Peyer's patch (tissue), 4 donors: Measurements from ENCODE around the gene DTX4. TPM values are rescaled to one million over a fixed set of nuclear protein-coding genes. Genes with fewer than 3 reads are reported as not detected.

Experiments
- DNase-seq, 3 donors: peaks; one replicate each; pipeline ENCODE4 v3.0.0-alpha.2; 2017 to 2019
- H3K27ac ChIP-seq, 4 donors: fragments of 200-600 bp; sonication (generic); one replicate each; pipeline ENCODE4 v1.5.1; 2016 to 2019
- H3K27me3 ChIP-seq, 2 donors: fragments of 200-600 bp; sonication (generic); one replicate each; pipeline ENCODE4 v1.5.1; 2019
- H3K36me3 ChIP-seq, 3 donors: fragments of 200-600 bp; sonication (generic); one replicate each; pipeline ENCODE4 v1.5.1; 2016 to 2019
- H3K4me1 ChIP-seq, 4 donors: fragments of 200-600 bp; sonication (generic); one replicate each; pipeline ENCODE4 v1.5.1; 2016 to 2019
- H3K4me3 ChIP-seq, 4 donors: fragments of 200-600 bp; sonication (generic); 1 replicate in 3 of 4; 2 replicates in 1 of 4; pipeline ENCODE4 v1.5.1; 2016 to 2019; ENCODE audit warnings: mild to moderate bottlenecking in 1 of 4
- H3K9me3 ChIP-seq, 4 donors: fragments of 200-600 bp; sonication (generic); one replicate each; pipeline ENCODE4 v1.5.1; 2016 to 2019; ENCODE audit warnings: mild to moderate bottlenecking in 1 of 4
- CTCF ChIP-seq, 6 experiments: fragments of 450-650 bp in 4 of 6; fragments of 200-600 bp in 2 of 6; sonication (generic) in 1 of 6; IDR thresholded peaks; one replicate each; pipeline ENCODE4 v1.5.1; 2017 to 2019; ENCODE audit warnings: antibody characterized with exemption in 6 of 6, mild to moderate bottlenecking in 3 of 6, moderate library complexity in 1 of 6
- POLR2A ChIP-seq, 2 donors: fragments of 450-650 bp; IDR thresholded peaks; one replicate each; pipeline ENCODE4 v1.5.1; 2017; ENCODE audit warnings: antibody characterized with exemption in 2 of 2, mild to moderate bottlenecking in 2 of 2, moderate library complexity in 2 of 2
- total RNA-seq, 4 donors: library from RNA; depleted of rRNA; stranded (reverse); fragments of >200 nt; gene quantifications; one replicate each; pipeline ENCODE4 v1.1.0, GENCODE V29; 2016

The DTX4 gene
- total RNA-seq, 4 donors from 2014 or later: 41.3 to 93.8 (median 60.9) TPM

DNA sequence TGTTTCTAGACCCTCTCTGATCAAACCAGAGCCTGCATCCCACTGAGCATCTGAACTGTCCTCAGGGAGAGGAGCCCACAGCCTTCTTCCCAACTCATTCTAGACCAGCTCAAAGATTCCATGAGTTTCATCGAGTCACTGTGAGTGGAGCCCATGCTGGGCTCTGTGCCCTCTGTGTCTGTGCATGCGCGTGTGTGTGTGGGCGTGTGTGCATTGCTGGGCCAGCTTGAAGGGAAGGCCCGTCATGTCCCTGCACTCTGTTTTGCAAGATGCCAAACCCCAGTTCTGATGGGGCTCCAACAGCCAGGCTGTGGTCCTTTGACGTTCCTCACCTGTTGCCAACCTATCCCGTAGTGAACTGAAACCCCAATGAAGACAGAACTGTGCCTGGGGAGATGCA, 33.7 kb downstream of the DTX4 start:
- no peaks in the 10 kb centered on the region for H3K27me3 ChIP-seq
- H3K27ac ChIP-seq: no peak overlapping the region
- H3K36me3 ChIP-seq: peaks cover 0 to 19% (median 2%) of the 10 kb centered on the region in 3 donors
- no peak overlapping the region for H3K4me3 ChIP-seq
- H3K4me1 ChIP-seq: peaks cover 0 to 12% (median 3%) of the 10 kb centered on the region in 4 donors
- TF ChIP-seq POLR2A (IDR thresholded peaks at IDR 0.05): no peak
- TF ChIP-seq CTCF (IDR thresholded peaks at IDR 0.05): no peak
- DNase-seq: no peak
- H3K9me3 ChIP-seq: no peaks in the 10 kb centered on the region

DNA sequence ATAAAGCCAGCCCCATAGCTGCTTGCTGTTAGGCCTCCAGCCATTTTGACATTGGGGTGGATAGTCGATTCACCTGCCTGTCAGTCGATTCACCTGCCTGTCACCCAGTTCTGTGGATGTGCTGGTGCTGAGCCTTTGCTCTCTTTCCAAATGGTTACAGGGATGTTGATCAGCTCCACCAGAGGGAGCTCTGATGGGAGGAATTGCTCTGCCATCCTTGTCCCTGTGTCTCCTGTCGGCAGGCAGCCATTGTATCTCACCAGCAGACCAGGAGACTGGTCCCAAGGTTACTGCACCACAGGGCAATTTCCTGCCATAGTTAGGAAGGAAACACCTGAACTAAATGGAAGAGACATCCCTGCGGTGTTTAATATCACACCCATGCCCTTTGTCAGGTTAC, 34.7 kb downstream of the DTX4 start:
- Histone ChIP-seq H3K27ac (peak overlapping the region in 1 of 4 donors; percentile 83), H3K36me3 (peaks cover 0 to 19% (median 2%) of the 10 kb centered on the region in 3 donors), H3K9me3 (no peaks in the 10 kb centered on the region), H3K27me3 (no peaks in the 10 kb centered on the region), H3K4me3 (no peak overlapping the region), H3K4me1 (peaks cover 0 to 12% (median 3%) of the 10 kb centered on the region in 4 donors)
- peak in 1 of 3 donors; percentile 71 for DNase-seq
- TF ChIP-seq POLR2A (IDR thresholded peaks at IDR 0.05): no peak
- TF ChIP-seq CTCF (IDR thresholded peaks at IDR 0.05): peak; percentile 18 to 61 (median 56)

DNA sequence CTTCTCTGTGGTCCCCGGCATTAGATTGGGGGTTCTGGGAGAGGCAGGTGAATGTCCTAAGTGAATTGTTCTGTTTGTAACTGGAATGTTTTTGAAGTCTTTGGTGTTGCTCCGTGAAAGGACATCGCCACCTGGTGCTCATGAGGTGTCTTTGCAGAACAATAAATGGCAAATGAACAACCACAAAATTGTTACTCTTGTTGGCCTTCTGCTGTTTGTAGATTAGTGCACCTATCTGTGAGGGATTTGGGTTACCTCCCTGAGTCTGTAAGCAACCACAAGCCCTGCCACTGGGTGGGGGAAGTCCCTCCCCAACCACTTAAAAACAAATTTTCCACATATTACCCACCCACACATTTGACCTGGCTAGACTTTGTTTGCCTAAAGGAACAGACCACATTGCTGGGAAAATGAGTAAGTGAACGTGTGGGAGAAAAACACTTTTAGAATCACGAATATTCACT, 36.1 kb downstream of the DTX4 start:
- H3K27me3 ChIP-seq: no peaks in the 10 kb centered on the region
- H3K4me1 ChIP-seq: peaks cover 0 to 12% (median 3%) of the 10 kb centered on the region in 4 donors
- peaks cover 0 to 19% (median 2%) of the 10 kb centered on the region in 3 donors for H3K36me3 ChIP-seq
- H3K9me3 ChIP-seq: no peaks in the 10 kb centered on the region
- peak in 2 of 3 donors; percentile 58 to 77 for DNase-seq
- H3K4me3 ChIP-seq: peak overlapping the region in 2 of 4 donors; percentile 9 to 30
- peak overlapping the region in 2 of 4 donors; percentile 12 to 83 for H3K27ac ChIP-seq
- peak; percentile 45 to 83 (median 74) for TF ChIP-seq CTCF (IDR thresholded peaks at IDR 0.05)
- TF ChIP-seq POLR2A (IDR thresholded peaks at IDR 0.05): no peak

GRCh38 chr11:59208956-59209355, 37.0 kb downstream of the DTX4 start:
- no peak for TF ChIP-seq CTCF (IDR thresholded peaks at IDR 0.05)
- no peak for TF ChIP-seq POLR2A (IDR thresholded peaks at IDR 0.05)
- no peaks in the 10 kb centered on the region for H3K27me3 ChIP-seq
- peaks cover 0 to 12% (median 4%) of the 10 kb centered on the region in 4 donors for H3K4me1 ChIP-seq
- peak overlapping the region in 2 of 4 donors; percentile 9 to 30 for H3K4me3 ChIP-seq
- H3K36me3 ChIP-seq: peaks cover 0 to 19% (median 2%) of the 10 kb centered on the region in 3 donors
- H3K9me3 ChIP-seq: no peaks in the 10 kb centered on the region
- DNase-seq: no peak
- peak overlapping the region in 2 of 4 donors; percentile 15 to 83 for H3K27ac ChIP-seq

GRCh38 chr11:59212222-59212621, 40.3 kb downstream of the DTX4 start:
- Histone ChIP-seq H3K27ac (peak overlapping the region in 3 of 4 donors; percentile 33 to 83 (median 73)), H3K27me3 (no peaks in the 10 kb centered on the region), H3K4me3 (peak overlapping the region in 3 of 4 donors; percentile 18 to 30 (median 29)), H3K36me3 (no peaks in the 10 kb centered on the region), H3K4me1 (peaks cover 0 to 7% (median 6%) of the 10 kb centered on the region in 4 donors), H3K9me3 (no peaks in the 10 kb centered on the region)
- TF ChIP-seq CTCF (IDR thresholded peaks at IDR 0.05) (no peak), POLR2A (IDR thresholded peaks at IDR 0.05) (no peak)
- DNase-seq: no peak
